Neural crest cell (in vitro differentiated cells): ENCODE measurements around the gene MAP4K2. TPM values are rescaled to one million over a fixed set of nuclear protein-coding genes. Genes with fewer than 3 reads are reported as not detected.

ENCODE experiments used
- DNase-seq: peaks from one replicate; pipeline ENCODE4 v3.0.0; 2021; ENCODE audit warnings: low read depth, mixed read lengths, low spot score
- H3K27ac Mint-ChIP-seq: one replicate; pipeline ENCODE4 v1.8.0; 2021; ENCODE audit warnings: mild to moderate bottlenecking, mixed read lengths; ENCODE audit not compliant: unreplicated experiment
- H3K27me3 Mint-ChIP-seq: 2 replicates; pipeline ENCODE4 v1.8.0; 2021; ENCODE audit warnings: low read depth, mild to moderate bottlenecking, mixed read lengths
- H3K36me3 Mint-ChIP-seq: 2 replicates; pipeline ENCODE4 v1.8.0; 2021; ENCODE audit warnings: low read depth, mild to moderate bottlenecking, mixed read lengths
- H3K4me1 Mint-ChIP-seq: 2 replicates; pipeline ENCODE4 v1.8.0; 2021; ENCODE audit warnings: mixed read lengths
- H3K4me3 Mint-ChIP-seq: one replicate; pipeline ENCODE4 v1.8.0; 2021; ENCODE audit warnings: mild to moderate bottlenecking, mixed read lengths
- H3K9me3 Mint-ChIP-seq: 2 replicates; pipeline ENCODE4 v1.8.0; 2021; ENCODE audit warnings: mixed read lengths
- total RNA-seq: library from RNA; stranded (reverse); gene quantifications from 2 replicates; pipeline ENCODE4 v1.2.1, GENCODE V29; 2021
- TF ChIP-seq, protein P1 (sequence below): fragments of 200-600 bp; sonication (generic); conservative IDR thresholded peaks from 2 replicates; pipeline ENCODE4 v1.5.0; 2021; ENCODE audit warnings: antibody characterized with exemption, mild to moderate bottlenecking

Gene MAP4K2
- total RNA-seq, 1 donor from 2014 or later: 14.6 TPM

DNA sequence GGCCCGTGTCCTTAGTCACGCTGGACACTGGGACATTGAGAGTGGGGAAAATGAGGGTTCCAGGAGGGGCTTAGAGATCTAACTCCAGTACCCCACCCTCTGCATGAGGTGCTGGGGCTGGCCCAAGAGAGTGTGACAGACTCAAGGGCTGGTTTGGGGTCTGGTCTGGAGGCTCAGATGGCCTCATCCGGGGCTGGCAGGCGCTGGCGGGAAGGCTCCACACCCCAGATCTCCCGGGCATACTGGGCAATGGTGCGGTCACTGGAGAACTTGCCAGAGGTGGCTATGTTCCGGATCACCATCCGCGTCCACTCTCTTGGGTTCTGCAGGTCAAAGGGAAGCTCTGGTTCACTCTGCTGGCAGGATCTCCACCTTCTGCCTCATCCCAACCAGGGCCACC lies 56.5 kb downstream of the MAP4K2 start:
- TF ChIP-seq, protein P1, sequence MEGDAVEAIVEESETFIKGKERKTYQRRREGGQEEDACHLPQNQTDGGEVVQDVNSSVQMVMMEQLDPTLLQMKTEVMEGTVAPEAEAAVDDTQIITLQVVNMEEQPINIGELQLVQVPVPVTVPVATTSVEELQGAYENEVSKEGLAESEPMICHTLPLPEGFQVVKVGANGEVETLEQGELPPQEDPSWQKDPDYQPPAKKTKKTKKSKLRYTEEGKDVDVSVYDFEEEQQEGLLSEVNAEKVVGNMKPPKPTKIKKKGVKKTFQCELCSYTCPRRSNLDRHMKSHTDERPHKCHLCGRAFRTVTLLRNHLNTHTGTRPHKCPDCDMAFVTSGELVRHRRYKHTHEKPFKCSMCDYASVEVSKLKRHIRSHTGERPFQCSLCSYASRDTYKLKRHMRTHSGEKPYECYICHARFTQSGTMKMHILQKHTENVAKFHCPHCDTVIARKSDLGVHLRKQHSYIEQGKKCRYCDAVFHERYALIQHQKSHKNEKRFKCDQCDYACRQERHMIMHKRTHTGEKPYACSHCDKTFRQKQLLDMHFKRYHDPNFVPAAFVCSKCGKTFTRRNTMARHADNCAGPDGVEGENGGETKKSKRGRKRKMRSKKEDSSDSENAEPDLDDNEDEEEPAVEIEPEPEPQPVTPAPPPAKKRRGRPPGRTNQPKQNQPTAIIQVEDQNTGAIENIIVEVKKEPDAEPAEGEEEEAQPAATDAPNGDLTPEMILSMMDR: no peak
- Mint-ChIP-seq H3K4me3 (no peak overlapping the region), H3K27me3 (peaks cover 42% of the 10 kb centered on the region), H3K27ac (no peak overlapping the region), H3K4me1 (peaks cover 16% of the 10 kb centered on the region), H3K36me3 (no peaks in the 10 kb centered on the region), H3K9me3 (no peaks in the 10 kb centered on the region)
- no peak for DNase-seq

DNA sequence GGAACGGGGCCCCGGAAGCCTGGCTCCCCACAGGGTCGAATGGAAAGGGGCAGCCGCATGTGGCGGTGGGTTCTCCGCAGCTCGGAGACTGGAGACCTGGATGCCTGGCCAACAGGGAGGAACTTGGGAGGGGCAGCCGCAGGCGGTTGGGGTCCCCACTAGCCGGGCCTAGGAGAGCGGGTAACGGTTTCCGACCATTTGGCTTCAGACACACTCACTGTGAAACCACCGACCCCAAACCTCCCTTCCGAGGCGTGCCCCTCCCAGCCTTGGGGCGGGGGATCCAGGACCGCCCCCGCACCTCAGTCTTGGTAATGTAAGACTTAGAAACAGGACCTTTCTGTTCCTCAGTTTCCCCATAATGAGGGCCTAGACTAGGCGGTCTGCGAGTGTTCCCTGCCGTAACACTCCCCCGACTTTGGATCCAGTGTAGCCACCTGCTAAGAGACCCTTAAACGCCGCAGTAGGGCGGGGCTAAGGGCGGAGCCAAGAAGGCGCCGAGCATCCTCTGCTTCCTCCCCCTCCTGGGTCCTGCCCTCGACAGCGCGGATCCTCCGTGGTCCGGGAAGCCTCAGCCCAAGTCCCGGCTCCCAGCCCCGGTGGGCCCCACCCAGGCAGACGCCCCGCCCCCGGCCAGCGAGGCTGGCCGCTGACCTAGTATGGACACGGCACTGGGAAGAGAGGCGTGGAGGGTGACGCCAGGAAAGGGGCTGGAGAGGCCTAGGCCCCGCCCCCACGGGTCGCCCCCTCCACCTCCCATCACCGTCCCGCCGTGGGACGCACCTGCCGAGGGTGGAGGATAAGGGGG lies 57.3 kb downstream of the MAP4K2 start:
- TF ChIP-seq, protein P1: no peak
- DNase-seq: peak; percentile 47
- peaks cover 16% of the 10 kb centered on the region for H3K4me1 Mint-ChIP-seq
- H3K27me3 Mint-ChIP-seq: peaks cover 50% of the 10 kb centered on the region
- no peak overlapping the region for H3K27ac Mint-ChIP-seq
- no peaks in the 10 kb centered on the region for H3K9me3 Mint-ChIP-seq
- no peaks in the 10 kb centered on the region for H3K36me3 Mint-ChIP-seq
- peak overlapping the region; percentile 75 for H3K4me3 Mint-ChIP-seq

DNA sequence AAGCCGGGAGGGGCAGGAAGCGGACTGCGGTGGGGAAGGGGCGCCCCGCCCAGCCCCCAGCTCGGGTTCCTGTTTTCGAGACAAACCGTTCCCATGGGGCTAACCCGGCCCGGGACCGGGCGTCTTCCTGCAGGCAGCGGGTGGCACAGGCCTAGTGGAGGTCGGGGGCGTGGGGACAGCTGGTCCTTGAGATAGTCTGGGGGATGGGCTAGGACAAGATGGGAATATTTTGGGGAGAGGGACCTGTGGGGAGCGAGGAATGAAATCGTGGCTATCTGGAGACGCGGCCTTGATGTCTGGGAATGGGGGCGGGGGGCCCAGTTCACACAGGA lies 57.9 kb downstream of the MAP4K2 start:
- peak overlapping the region; percentile 75 for H3K4me3 Mint-ChIP-seq
- no peaks in the 10 kb centered on the region for H3K9me3 Mint-ChIP-seq
- DNase-seq: no peak
- no peaks in the 10 kb centered on the region for H3K36me3 Mint-ChIP-seq
- TF ChIP-seq, protein P1: no peak
- H3K27ac Mint-ChIP-seq: no peak overlapping the region
- peaks cover 16% of the 10 kb centered on the region for H3K4me1 Mint-ChIP-seq
- H3K27me3 Mint-ChIP-seq: peaks cover 55% of the 10 kb centered on the region

DNA sequence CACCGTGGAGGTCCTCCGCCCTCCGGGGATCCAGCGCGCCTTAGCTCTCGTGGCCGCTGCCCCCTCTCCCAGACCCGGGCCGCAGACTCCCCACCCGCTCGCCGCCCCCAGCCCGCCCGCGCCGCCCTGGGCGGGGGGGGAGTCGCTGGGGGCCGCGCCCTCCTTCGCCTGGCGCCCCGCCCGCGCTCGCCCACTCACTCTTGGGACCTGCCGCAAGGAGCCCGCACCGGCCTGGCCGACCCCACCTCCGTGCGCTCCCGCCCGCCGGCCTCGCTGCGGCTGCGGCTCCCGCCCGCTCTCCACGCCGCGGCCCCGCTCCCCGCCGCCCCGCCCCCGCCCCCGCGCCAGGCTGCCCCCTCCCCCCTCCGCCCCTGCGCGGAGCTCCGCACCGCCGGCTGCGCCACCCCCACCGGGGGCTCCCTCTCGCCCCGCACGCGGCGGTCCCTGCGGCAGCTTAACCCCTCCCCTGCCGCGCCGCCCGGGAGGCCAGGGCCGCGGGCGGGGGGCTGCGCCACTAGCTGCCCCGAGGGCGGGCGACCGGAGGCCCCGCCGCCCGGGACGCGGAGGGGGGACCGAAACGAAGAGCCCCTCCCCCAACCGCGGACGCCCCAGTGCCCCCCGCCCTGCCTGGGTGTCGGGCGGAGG lies 58.3 kb downstream of the MAP4K2 start:
- DNase-seq: no peak
- H3K9me3 Mint-ChIP-seq: no peaks in the 10 kb centered on the region
- H3K4me3 Mint-ChIP-seq: peak overlapping the region; percentile 82
- H3K36me3 Mint-ChIP-seq: no peaks in the 10 kb centered on the region
- TF ChIP-seq, protein P1: no peak
- peaks cover 60% of the 10 kb centered on the region for H3K27me3 Mint-ChIP-seq
- H3K27ac Mint-ChIP-seq: no peak overlapping the region
- peaks cover 16% of the 10 kb centered on the region for H3K4me1 Mint-ChIP-seq

DNA sequence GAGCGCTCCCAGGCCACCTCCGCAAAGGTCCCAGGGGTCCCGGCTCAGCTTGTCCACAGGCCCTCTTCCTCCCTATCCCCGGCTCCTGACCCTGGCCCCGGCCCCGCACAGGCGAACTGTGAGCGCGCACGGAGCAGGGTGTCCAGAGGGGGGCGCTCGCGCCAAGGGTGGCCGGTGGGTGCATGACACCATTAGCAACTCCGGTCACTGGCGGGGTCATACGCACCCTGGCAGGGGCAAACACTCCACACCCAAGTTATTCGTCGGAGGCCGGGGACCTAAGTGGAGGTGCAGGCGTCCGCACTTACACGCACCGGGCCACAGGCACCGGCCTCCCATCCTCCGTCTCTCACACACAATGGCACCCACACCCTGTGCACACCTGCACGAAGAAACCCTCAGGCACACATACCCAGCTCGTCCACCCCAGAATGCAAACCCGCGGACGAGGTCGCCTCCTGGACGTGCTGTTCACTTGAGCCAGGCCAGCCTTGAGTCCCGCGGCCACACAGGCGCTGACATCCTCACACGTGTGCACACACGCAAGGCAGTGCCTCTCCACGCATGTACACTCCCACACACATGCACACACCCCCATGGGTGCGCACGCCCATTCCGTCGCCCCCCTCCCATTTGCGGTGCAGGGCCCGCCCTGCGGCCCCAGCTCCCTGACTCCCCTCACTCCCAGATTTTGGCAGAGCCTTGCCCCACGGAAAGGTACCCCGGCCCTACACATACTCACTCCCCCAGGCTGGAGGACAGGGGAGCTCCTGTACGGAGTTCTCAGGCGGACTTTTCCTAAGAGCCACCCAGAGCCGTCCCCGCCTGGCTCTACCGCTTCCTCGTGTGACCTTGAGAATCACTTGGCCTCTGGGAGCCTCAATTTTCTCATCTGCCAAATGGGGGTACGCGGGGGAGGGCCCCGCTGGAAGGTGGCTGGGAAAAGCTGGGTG lies 59.1 kb downstream of the MAP4K2 start, which contains the start of gene RASGRP2:
RASGRP2 (minus strand) TSS at position 552 of the 953 bp plus-strand sequence. CDS start 1,276 bp downstream, outside the sequence.
- Mint-ChIP-seq H3K36me3 (no peaks in the 10 kb centered on the region), H3K9me3 (no peaks in the 10 kb centered on the region), H3K27ac (no peak within 1 kb of the TSS), H3K4me1 (peaks cover 16% of the 10 kb centered on the region), H3K27me3 (peaks cover 67% of the 10 kb centered on the region), H3K4me3 (peak within 1 kb of the TSS; percentile 82)
- TF ChIP-seq, protein P1: peak; percentile 55
- peak; percentile 54 for DNase-seq
